Lower leg skin (tissue), 3 donors: ENCODE results near the gene GPAM.

Experiments used
- CTCF ChIP-seq, 3 donors: fragments of 450-650 bp; IDR thresholded peaks; one replicate each; pipeline ENCODE4 v1.5.1; 2016; ENCODE audit warnings: antibody characterized with exemption in 3 of 3, mild to moderate bottlenecking in 3 of 3, moderate library complexity in 2 of 3
- POLR2A ChIP-seq, 2 donors: fragments of 450-650 bp; IDR thresholded peaks; one replicate each; pipeline ENCODE4 v1.6.1; 2016 to 2017; ENCODE audit warnings: antibody characterized with exemption in 2 of 2, mild to moderate bottlenecking in 1 of 2, moderate library complexity in 1 of 2

GRCh38 chr10:112145263-112145662 is 38.3 kb downstream of the GPAM start:
- TF ChIP-seq CTCF (IDR thresholded peaks at IDR 0.05): no peak
- no peak for TF ChIP-seq POLR2A (IDR thresholded peaks at IDR 0.05)
